HepG2 (cell line): ENCODE measurements around the gene CRYM.

Experiments used
- ARID2 ChIP-seq: sonication (generic); formaldehyde crosslinking; IDR thresholded peaks from 2 replicates; pipeline ENCODE4 v1.8.1; 2022; ENCODE audit warnings: mild to moderate bottlenecking, missing genetic modification reagents, borderline replicate concordance
- EZH2 ChIP-seq: conservative IDR thresholded peaks from 2 replicates; pipeline ENCODE4 v1.6.1; 2012; ENCODE audit warnings: mild to moderate bottlenecking, low read depth, low read length, moderate library complexity

DNA sequence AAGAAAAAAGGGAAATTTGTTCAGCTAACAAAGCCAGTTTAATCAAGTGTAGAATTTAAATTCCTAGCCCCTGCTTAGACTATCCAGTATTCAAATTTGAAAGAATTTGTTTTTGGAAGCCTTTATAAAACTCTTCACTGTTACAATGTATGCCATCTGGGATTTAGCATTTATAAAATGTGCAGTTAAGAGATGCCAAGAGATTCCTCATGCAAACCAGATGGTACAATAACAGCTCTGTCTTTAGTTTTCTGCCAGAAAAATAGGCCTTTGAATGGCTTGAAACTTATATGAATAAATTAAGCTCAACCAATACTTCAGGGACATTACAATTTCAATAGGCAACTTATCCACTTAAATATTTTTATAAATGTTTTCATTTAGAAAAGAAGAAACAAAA is 51.3 kb downstream of the CRYM start:
- TF ChIP-seq EZH2, result no peak
- TF ChIP-seq ARID2, result no peak
